IMR-90 (cell line): ENCODE data around the gene CLPSL2. TPM values are rescaled to one million over a fixed set of nuclear protein-coding genes. Genes with fewer than 3 reads are reported as not detected.
A peak's percentile ranks its signal among the peaks of the same experiment; 100 is the strongest.

ENCODE experiments used
- ATAC-seq: fragments of 200-7000 bp; cut with Tn5 transposase; 2 replicates; pipeline ENCODE4 v1.9.1; 2020; ENCODE audit warnings: low read depth, mild to moderate bottlenecking, moderate library complexity
- BruUV-seq: library from RNA; stranded (reverse); fragments of 400-500 nt; replicated peaks from 2 replicates; lab custom pipeline; 2021; lab: Mats Ljungman, UMichigan
- CTCF ChIA-PET: fragments of 300-600 bp; formaldehyde crosslinking; extraction: SDS; loops from one replicate; lab custom pipeline; 2021; ENCODE audit warnings: antibody characterized with exemption; lab: Yijun Ruan, JAX
- POLR2A ChIA-PET: fragments of 300-600 bp; sonication (Branson Sonifier 250); formaldehyde crosslinking; loops from one replicate; lab custom pipeline; 2022; ENCODE audit warnings: antibody characterized with exemption; ENCODE audit not compliant: unreplicated experiment; lab: Charles Lee
- DNase-seq: peaks from one replicate; pipeline ENCODE4 v3.0.0; 2013
- H2AFZ ChIP-seq: replicated peaks from 2 replicates; pipeline ENCODE3; 2013; ENCODE audit warnings: low read length, mild to moderate bottlenecking; ENCODE audit not compliant: poor library complexity
- H2AK5ac ChIP-seq: 2 replicates; pipeline ENCODE4 v1.6.1; 2013; ENCODE audit warnings: low read depth, low read length, inconsistent platforms
- H2AK9ac ChIP-seq: replicated peaks from 2 replicates; pipeline ENCODE3; 2013; ENCODE audit warnings: mild to moderate bottlenecking, low read depth, low read length, moderate library complexity; ENCODE audit not compliant: poor library complexity
- H2BK120ac ChIP-seq: 2 replicates; pipeline ENCODE4 v1.6.1; 2013; ENCODE audit warnings: low read depth, low read length, inconsistent platforms
- H2BK15ac ChIP-seq: 3 replicates; pipeline ENCODE4 v1.6.1; 2013; ENCODE audit warnings: low read depth, low read length, inconsistent platforms
- H2BK20ac ChIP-seq: 2 replicates; pipeline ENCODE4 v1.6.1; 2013; ENCODE audit warnings: low read depth, mild to moderate bottlenecking, inconsistent platforms, low read length, moderate library complexity
- H2BK5ac ChIP-seq: 2 replicates; pipeline ENCODE4 v1.6.1; 2013; ENCODE audit warnings: mild to moderate bottlenecking, low read depth, low read length, inconsistent platforms; ENCODE audit not compliant: poor library complexity, severe bottlenecking
- H3K14ac ChIP-seq: replicated peaks from 2 replicates; pipeline ENCODE4 v1.6.1; 2013; ENCODE audit warnings: low read depth, low read length, inconsistent platforms
- H3K18ac ChIP-seq: 2 replicates; pipeline ENCODE4 v1.6.1; 2013; ENCODE audit warnings: low read depth, low read length, control low read depth
- H3K23ac ChIP-seq: 2 replicates; pipeline ENCODE4 v1.6.1; 2013; ENCODE audit warnings: low read depth, low read length, inconsistent platforms
- H3K27ac ChIP-seq: 2 replicates; pipeline ENCODE4 v1.5.1; 2013; ENCODE audit warnings: mild to moderate bottlenecking, control low read depth, low read length; ENCODE audit not compliant: insufficient read depth
- H3K27me3 ChIP-seq: 2 replicates; pipeline ENCODE4 v1.6.1; 2013; ENCODE audit warnings: low read length; ENCODE audit not compliant: control insufficient read depth, insufficient read depth
- H3K36me3 ChIP-seq: 2 replicates; pipeline ENCODE4 v1.6.1; 2013; ENCODE audit warnings: low read length, mixed read lengths; ENCODE audit not compliant: control insufficient read depth, insufficient read depth
- H3K4ac ChIP-seq: 2 replicates; pipeline ENCODE4 v1.6.1; 2013; ENCODE audit warnings: low read depth, low read length, inconsistent platforms
- H3K4me1 ChIP-seq: 2 replicates; pipeline ENCODE4 v1.6.1; 2013; ENCODE audit warnings: low read length, mixed read lengths; ENCODE audit not compliant: control insufficient read depth, insufficient read depth
- H3K4me2 ChIP-seq: 2 replicates; pipeline ENCODE4 v1.6.1; 2013; ENCODE audit warnings: low read depth, mild to moderate bottlenecking, control low read depth, low read length, moderate library complexity
- H3K4me3 ChIP-seq: 2 replicates; pipeline ENCODE4 v1.5.1; 2013; ENCODE audit warnings: low read depth, mild to moderate bottlenecking, control low read depth, low read length, moderate library complexity; ENCODE audit not compliant: insufficient read depth
- H3K56ac ChIP-seq: 2 replicates; pipeline ENCODE4 v1.6.1; 2013; ENCODE audit warnings: low read length, inconsistent platforms; ENCODE audit not compliant: insufficient read depth; ENCODE audit errors: extremely low read depth
- H3K79me1 ChIP-seq, 2 experiments: 2 replicates each; pipeline ENCODE4 v1.6.1; 2013; ENCODE audit warnings: low read length in 2 of 2, inconsistent platforms in 1 of 2, low read depth in 1 of 2
- H3K9ac ChIP-seq: 2 replicates; pipeline ENCODE4 v1.6.1; 2013; ENCODE audit warnings: low read depth, low read length, control low read depth
- H3K9me1 ChIP-seq: 2 replicates; pipeline ENCODE4 v1.6.1; 2013; ENCODE audit warnings: low read length, inconsistent platforms; ENCODE audit not compliant: insufficient read depth
- H3K9me3 ChIP-seq: 2 replicates; pipeline ENCODE4 v1.6.1; 2013; ENCODE audit warnings: low read length; ENCODE audit not compliant: control insufficient read depth, insufficient read depth
- H4K20me1 ChIP-seq: 2 replicates; pipeline ENCODE4 v1.6.1; 2013; ENCODE audit warnings: low read length, inconsistent platforms; ENCODE audit not compliant: insufficient read depth
- H4K5ac ChIP-seq: 2 replicates; pipeline ENCODE4 v1.6.1; 2013; ENCODE audit warnings: mild to moderate bottlenecking, low read depth, low read length, control low read depth
- H4K8ac ChIP-seq, 2 experiments: 2 replicates each; pipeline ENCODE4 v1.6.1; 2013; ENCODE audit warnings: low read depth in 2 of 2, low read length in 2 of 2, control low read depth in 1 of 2, inconsistent platforms in 1 of 2
- H4K91ac ChIP-seq: 2 replicates; pipeline ENCODE4 v1.6.1; 2013; ENCODE audit warnings: low read depth, low read length, inconsistent platforms; ENCODE audit not compliant: insufficient read depth
- BHLHE40 ChIP-seq: fragments of 150-350 bp; IDR thresholded peaks from 2 replicates; pipeline ENCODE4 v1.6.1; 2016; ENCODE audit warnings: mild to moderate bottlenecking, low read depth, low read length
- MXI1 ChIP-seq: IDR thresholded peaks from 2 replicates; pipeline ENCODE4 v1.6.1; 2012; ENCODE audit warnings: low read depth, mild to moderate bottlenecking, low read length, moderate library complexity, borderline replicate concordance
- POLR2A ChIP-seq: IDR thresholded peaks from 2 replicates; pipeline ENCODE4 v1.6.1; 2012; ENCODE audit warnings: mild to moderate bottlenecking, low read depth, low read length
- SMC3 ChIP-seq: fragments of 150-350 bp; IDR thresholded peaks from 2 replicates; pipeline ENCODE4 v1.6.1; 2016; ENCODE audit warnings: low read depth, mild to moderate bottlenecking, antibody characterized with exemption, low read length, moderate library complexity
- WGBS, 2 experiments: methylation state at CpG; one replicate each; pipeline versions ENCODE4 v1.1.5 to v1.1.7; 2013; ENCODE audit warnings: missing lambda C conversion rate in 2 of 2; ENCODE audit not compliant: insufficient read length in 1 of 2; ENCODE audit errors: extremely low coverage in 2 of 2; 5-methylcytosine and 5-hydroxymethylcytosine counted together
- dilution Hi-C: fragments of 300-500 bp; cut with HindIII; formaldehyde crosslinking; loops from one replicate; pipeline ENCODE4 v1.14.3; 2018; ENCODE audit warnings: low sequenced_read_pairs; ENCODE audit not compliant: unreplicated experiment
- in situ Hi-C: fragments of 300-500 bp; cut with MboI; formaldehyde crosslinking; loops from 3 replicates; pipeline ENCODE4 v1.14.3; 2019; ENCODE audit warnings: low sequenced_read_pairs, inconsistent platforms, mixed read lengths
- intact Hi-C: fragments of 100-400 bp; cut with micrococcal nuclease; formaldehyde crosslinking; loops from 2 replicates; pipeline ENCODE4 v1.10.0; 2022
- polyA plus RNA-seq, 3 experiments: library from polyadenylated mRNA; depleted of rRNA; stranded (reverse); fragments of >200 nt; gene quantifications; 2 replicates each; pipeline ENCODE4 v1.2.3, GENCODE V29; 2012; ENCODE audit warnings: low replicate concordance in 1 of 3
- total RNA-seq: library from RNA; depleted of rRNA; stranded (reverse); fragments of >200 nt; gene quantifications from 2 replicates; pipeline ENCODE4 v1.2.3, GENCODE V29; 2012
- TF ChIP-seq, protein P1 (sequence below): fragments of 150-350 bp; IDR thresholded peaks from 2 replicates; pipeline ENCODE4 v1.6.1; 2016; ENCODE audit warnings: low read depth, mild to moderate bottlenecking, low read length, moderate library complexity, borderline replicate concordance

CLPSL2 gene
- total and polyA plus RNA-seq, 2 of the 4 experiments (the other 2 are of a cell fraction) = not detected

GRCh38 chr6:35731736-35732532, 44.5 kb upstream of the CLPSL2 start:
- H2AFZ ChIP-seq = peak overlapping the region; percentile 94
- H3K79me1 ChIP-seq = no peaks in the 10 kb centered on the region
- no peaks in the 10 kb centered on the region for H3K27me3 ChIP-seq
- H2AK9ac ChIP-seq = peak overlapping the region; percentile 88
- TF ChIP-seq BHLHE40 = peak; percentile 92
- peak; percentile 92 for TF ChIP-seq MXI1
- TF ChIP-seq SMC3 = peak; percentile 12; the same call in 1 of the 2 replicates
- TF ChIP-seq, protein P1, sequence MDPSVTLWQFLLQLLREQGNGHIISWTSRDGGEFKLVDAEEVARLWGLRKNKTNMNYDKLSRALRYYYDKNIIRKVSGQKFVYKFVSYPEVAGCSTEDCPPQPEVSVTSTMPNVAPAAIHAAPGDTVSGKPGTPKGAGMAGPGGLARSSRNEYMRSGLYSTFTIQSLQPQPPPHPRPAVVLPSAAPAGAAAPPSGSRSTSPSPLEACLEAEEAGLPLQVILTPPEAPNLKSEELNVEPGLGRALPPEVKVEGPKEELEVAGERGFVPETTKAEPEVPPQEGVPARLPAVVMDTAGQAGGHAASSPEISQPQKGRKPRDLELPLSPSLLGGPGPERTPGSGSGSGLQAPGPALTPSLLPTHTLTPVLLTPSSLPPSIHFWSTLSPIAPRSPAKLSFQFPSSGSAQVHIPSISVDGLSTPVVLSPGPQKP = no peak
- TF ChIP-seq POLR2A = no peak
- no peaks in the 10 kb centered on the region for H4K20me1 ChIP-seq
- H3K56ac ChIP-seq = peak overlapping the region; percentile 46
- intact Hi-C loops (no loop called here), in situ Hi-C loops (loop anchor here (25.0 kb wide), 1 partner anchor 420 kb away; no protein-coding TSS in a partner anchor), dilution Hi-C loops (no loop called here)
- peak overlapping the region; percentile 71 for H3K14ac ChIP-seq
- no peaks in the 10 kb centered on the region for H3K36me3 ChIP-seq
- H4K5ac ChIP-seq = peak overlapping the region; percentile 50
- peak overlapping the region; percentile 47; the same call in 1 of the 2 replicates for H2BK20ac ChIP-seq
- 0% methylated on average over 16 of the region's 61 CpGs; no CpG with 5 or more reads in 1 of the 2 experiments for WGBS, 2 experiments
- peak overlapping the region; percentile 15; the same call in 1 of the 2 replicates for H2AK5ac ChIP-seq
- H3K18ac ChIP-seq = peak overlapping the region; percentile 72
- POLR2A ChIA-PET = no interaction called here
- peaks cover 8% of the 10 kb centered on the region for H3K4me1 ChIP-seq
- peak overlapping the region; percentile 79 for H3K9ac ChIP-seq
- BruUV-seq = no TSS peak
- peak; percentile 68 for ATAC-seq
- H4K91ac ChIP-seq = peak overlapping the region; percentile 83
- CTCF ChIA-PET = interaction anchor here (0.8 kb wide), 1 partner anchor 112 kb away, joined by 3 read pairs; no protein-coding TSS in a partner anchor
- no peaks in the 10 kb centered on the region for H3K9me3 ChIP-seq
- H3K23ac ChIP-seq = peak overlapping the region; percentile 88
- peak overlapping the region; percentile 88 for H3K27ac ChIP-seq
- H3K4me3 ChIP-seq = peak overlapping the region; percentile 70
- peak overlapping the region; percentile 65 to 81 for H4K8ac ChIP-seq
- DNase-seq = peak; percentile 83
- peak overlapping the region; percentile 49 for H2BK120ac ChIP-seq
- peak overlapping the region; percentile 71 for H3K4ac ChIP-seq
- peak overlapping the region; percentile 67 for H2BK5ac ChIP-seq
- H3K4me2 ChIP-seq = peak overlapping the region; percentile 84
- H2BK15ac ChIP-seq = peak overlapping the region; percentile 59; the same call in 1 of the 3 replicates
- H3K9me1 ChIP-seq = peaks cover 4% of the 10 kb centered on the region
